H9 (cell line): ENCODE results near the gene KLHL34. TPM values are rescaled to one million over a fixed set of nuclear protein-coding genes. Genes with fewer than 3 reads are reported as not detected.

Experiments
- DNase-seq: peaks from one replicate; pipeline ENCODE4 v3.0.0-alpha.2; 2017
- H2AFZ ChIP-seq: one replicate; pipeline ENCODE4 v1.6.1; 2013; ENCODE audit warnings: mild to moderate bottlenecking, low read length, control low read depth, moderate library complexity
- H2AK5ac ChIP-seq: 2 replicates; pipeline ENCODE4 v1.6.1; 2013; ENCODE audit warnings: low read length, control low read depth, mixed read lengths; ENCODE audit not compliant: insufficient read length
- H2BK120ac ChIP-seq: one replicate; pipeline ENCODE4 v1.6.1; 2013; ENCODE audit warnings: low read depth, mild to moderate bottlenecking, low read length, control low read depth, inconsistent platforms; ENCODE audit not compliant: poor library complexity, severe bottlenecking
- H2BK12ac ChIP-seq: 2 replicates; pipeline ENCODE4 v1.6.1; 2013; ENCODE audit warnings: low read length, control low read depth, mixed read lengths, low read depth; ENCODE audit not compliant: insufficient read length
- H2BK15ac ChIP-seq: 2 replicates; pipeline ENCODE4 v1.6.1; 2013; ENCODE audit warnings: low read depth, low read length, control low read depth
- H2BK20ac ChIP-seq: one replicate; pipeline ENCODE4 v1.6.1; 2013; ENCODE audit warnings: low read depth, mild to moderate bottlenecking, low read length, control low read depth, inconsistent platforms; ENCODE audit not compliant: poor library complexity, severe bottlenecking
- H2BK5ac ChIP-seq: 2 replicates; pipeline ENCODE4 v1.6.1; 2013; ENCODE audit warnings: low read length, control low read depth, mixed read lengths; ENCODE audit not compliant: insufficient read length
- H3K14ac ChIP-seq: 2 replicates; pipeline ENCODE4 v1.6.1; 2013; ENCODE audit warnings: low read length, control low read depth; ENCODE audit not compliant: insufficient read depth
- H3K18ac ChIP-seq: 2 replicates; pipeline ENCODE4 v1.6.1; 2013; ENCODE audit warnings: low read depth, mild to moderate bottlenecking, mixed read lengths, low read length, control low read depth; ENCODE audit not compliant: insufficient read length
- H3K23ac ChIP-seq: 2 replicates; pipeline ENCODE4 v1.6.1; 2013; ENCODE audit warnings: low read length, control low read depth, mixed read lengths, low read depth; ENCODE audit not compliant: insufficient read length
- H3K23me2 ChIP-seq: 2 replicates; pipeline ENCODE4 v1.6.1; 2013; ENCODE audit warnings: low read depth, mild to moderate bottlenecking, mixed read lengths, low read length, control low read depth; ENCODE audit not compliant: insufficient read length, poor library complexity, severe bottlenecking
- H3K27ac ChIP-seq: 2 replicates; pipeline ENCODE4 v1.5.1; 2013; ENCODE audit warnings: low read length, control low read depth, mixed read lengths, low read depth; ENCODE audit not compliant: insufficient read length
- H3K27me3 ChIP-seq: 2 replicates; pipeline ENCODE4 v1.6.1; 2013; ENCODE audit warnings: low read length, control low read depth, inconsistent platforms; ENCODE audit not compliant: insufficient read depth
- H3K4ac ChIP-seq: 2 replicates; pipeline ENCODE4 v1.6.1; 2013; ENCODE audit warnings: low read depth, mild to moderate bottlenecking, control low read depth, inconsistent platforms, low read length, moderate library complexity
- H3K4me1 ChIP-seq: 2 replicates; pipeline ENCODE4 v1.6.1; 2013; ENCODE audit warnings: low read length, control low read depth, inconsistent platforms; ENCODE audit not compliant: insufficient read depth
- H3K4me2 ChIP-seq: 2 replicates; pipeline ENCODE4 v1.6.1; 2013; ENCODE audit warnings: low read length, control low read depth, mixed read lengths; ENCODE audit not compliant: insufficient read length, insufficient read depth
- H3K56ac ChIP-seq: 2 replicates; pipeline ENCODE4 v1.6.1; 2013; ENCODE audit warnings: low read depth, mild to moderate bottlenecking, mixed read lengths, low read length, control low read depth; ENCODE audit not compliant: insufficient read length
- H3K79me1 ChIP-seq: 2 replicates; pipeline ENCODE4 v1.6.1; 2013; ENCODE audit warnings: low read depth, mild to moderate bottlenecking, moderate library complexity, low read length, control low read depth, inconsistent platforms; ENCODE audit not compliant: insufficient read depth, poor library complexity, severe bottlenecking
- H3K79me2 ChIP-seq: 2 replicates; pipeline ENCODE4 v1.6.1; 2013; ENCODE audit warnings: low read length, control low read depth, inconsistent platforms; ENCODE audit not compliant: insufficient read depth
- H3K9ac ChIP-seq: 2 replicates; pipeline ENCODE4 v1.6.1; 2013; ENCODE audit warnings: low read length, control low read depth, mixed read lengths; ENCODE audit not compliant: insufficient read length; ENCODE audit errors: extremely low read depth
- H3K9me3 ChIP-seq: one replicate; pipeline ENCODE4 v1.6.1; 2013; ENCODE audit warnings: low read depth, low read length, inconsistent platforms; ENCODE audit not compliant: control insufficient read depth
- H3T11ph ChIP-seq: one replicate; pipeline ENCODE4 v1.6.1; 2013; ENCODE audit warnings: mild to moderate bottlenecking, low read length, control low read depth, inconsistent platforms
- H4K20me1 ChIP-seq: one replicate; pipeline ENCODE4 v1.6.1; 2013; ENCODE audit not compliant: control insufficient read depth, insufficient read length, insufficient read depth
- H4K5ac ChIP-seq: 2 replicates; pipeline ENCODE4 v1.6.1; 2013; ENCODE audit warnings: low read depth, mild to moderate bottlenecking, mixed read lengths, low read length, control low read depth; ENCODE audit not compliant: insufficient read length
- H4K8ac ChIP-seq: replicated peaks from 2 replicates; pipeline ENCODE4 v1.6.1; 2013; ENCODE audit warnings: low read length, control low read depth, mixed read lengths, low read depth; ENCODE audit not compliant: insufficient read length
- H4K91ac ChIP-seq: 2 replicates; pipeline ENCODE4 v1.6.1; 2013; ENCODE audit warnings: low read depth, mild to moderate bottlenecking, moderate library complexity, mixed read lengths, low read length, control low read depth; ENCODE audit not compliant: insufficient read length
- H3K27ac Mint-ChIP-seq, 3 experiments: 2 replicates in 2 of 3; 3 replicates in 1 of 3; pipeline ENCODE4 v1.8.0; 2020 to 2021; ENCODE audit warnings: mixed read lengths in 3 of 3, mild to moderate bottlenecking in 1 of 3, moderate library complexity in 1 of 3
- H3K27me3 Mint-ChIP-seq: 2 replicates; pipeline ENCODE4 v1.8.0; 2021; ENCODE audit warnings: low read depth, mild to moderate bottlenecking, moderate library complexity, mixed read lengths
- H3K36me3 Mint-ChIP-seq, 3 experiments: 2 replicates in 2 of 3; 3 replicates in 1 of 3; pipeline ENCODE4 v1.8.0; 2020 to 2021; ENCODE audit warnings: low read depth in 3 of 3, mixed read lengths in 3 of 3; ENCODE audit not compliant: insufficient read depth in 1 of 3
- H3K4me1 Mint-ChIP-seq, 2 experiments: 2 replicates each; pipeline ENCODE4 v1.8.0; 2020; ENCODE audit warnings: mixed read lengths in 2 of 2
- H3K4me3 Mint-ChIP-seq, 2 experiments: 2 replicates in 1 of 2; 3 replicates in 1 of 2; pipeline ENCODE4 v1.8.0; 2020 to 2021; ENCODE audit warnings: mild to moderate bottlenecking in 2 of 2, mixed read lengths in 2 of 2, moderate library complexity in 1 of 2
- H3K9me3 Mint-ChIP-seq, 2 experiments: 2 replicates in 1 of 2; 3 replicates in 1 of 2; pipeline ENCODE4 v1.8.0; 2020; ENCODE audit warnings: mild to moderate bottlenecking in 2 of 2, mixed read lengths in 2 of 2, moderate library complexity in 1 of 2
- WGBS: extraction: QIAGEN DNeasy Blood & Tissue Kit; methylation state at CpG from one replicate; pipeline ENCODE4 v1.1.7; 2013; ENCODE audit warnings: missing lambda C conversion rate, low lambda C conversion rate, mixed read lengths; ENCODE audit not compliant: insufficient read length; ENCODE audit errors: extremely low coverage; 5-methylcytosine and 5-hydroxymethylcytosine counted together
- total RNA-seq: library from RNA; stranded (reverse); gene quantifications from 2 replicates; pipeline ENCODE4 v1.2.1, GENCODE V29; 2021
- TF ChIP-seq, protein P1 (sequence below): fragments of 200-600 bp; sonication (generic); conservative IDR thresholded peaks from 3 replicates; pipeline ENCODE4 v1.8.0; 2021; ENCODE audit warnings: antibody characterized with exemption, mild to moderate bottlenecking

KLHL34 gene
- total RNA-seq, 1 experiment from 2014 or later, result not detected

GRCh38 chrX:21656587-21657317 is 1.4 kb downstream of the KLHL34 start:
- TF ChIP-seq, protein P1, sequence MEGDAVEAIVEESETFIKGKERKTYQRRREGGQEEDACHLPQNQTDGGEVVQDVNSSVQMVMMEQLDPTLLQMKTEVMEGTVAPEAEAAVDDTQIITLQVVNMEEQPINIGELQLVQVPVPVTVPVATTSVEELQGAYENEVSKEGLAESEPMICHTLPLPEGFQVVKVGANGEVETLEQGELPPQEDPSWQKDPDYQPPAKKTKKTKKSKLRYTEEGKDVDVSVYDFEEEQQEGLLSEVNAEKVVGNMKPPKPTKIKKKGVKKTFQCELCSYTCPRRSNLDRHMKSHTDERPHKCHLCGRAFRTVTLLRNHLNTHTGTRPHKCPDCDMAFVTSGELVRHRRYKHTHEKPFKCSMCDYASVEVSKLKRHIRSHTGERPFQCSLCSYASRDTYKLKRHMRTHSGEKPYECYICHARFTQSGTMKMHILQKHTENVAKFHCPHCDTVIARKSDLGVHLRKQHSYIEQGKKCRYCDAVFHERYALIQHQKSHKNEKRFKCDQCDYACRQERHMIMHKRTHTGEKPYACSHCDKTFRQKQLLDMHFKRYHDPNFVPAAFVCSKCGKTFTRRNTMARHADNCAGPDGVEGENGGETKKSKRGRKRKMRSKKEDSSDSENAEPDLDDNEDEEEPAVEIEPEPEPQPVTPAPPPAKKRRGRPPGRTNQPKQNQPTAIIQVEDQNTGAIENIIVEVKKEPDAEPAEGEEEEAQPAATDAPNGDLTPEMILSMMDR, result no peak
- no peak overlapping the region for H2BK120ac ChIP-seq

More at GRCh38 chrX:21656587-21657317, 1.4 kb downstream of the KLHL34 start:
- no peaks in the 10 kb centered on the region for H3K79me2 ChIP-seq
- no peak overlapping the region for H3K9ac ChIP-seq
- no peaks in the 10 kb centered on the region for H3K4me1 ChIP-seq
- no peak overlapping the region for H3K27ac Mint-ChIP-seq
- H3K79me1 ChIP-seq, result no peaks in the 10 kb centered on the region
- H3K27ac ChIP-seq, result no peak overlapping the region
- H3K23me2 ChIP-seq, result no peaks in the 10 kb centered on the region
- no peak overlapping the region for H3K56ac ChIP-seq
- no peak overlapping the region for H4K8ac ChIP-seq
- H4K91ac ChIP-seq, result no peak overlapping the region
- no peak overlapping the region for H3K4me3 Mint-ChIP-seq
- no peak overlapping the region for H2BK15ac ChIP-seq
- H3K36me3 Mint-ChIP-seq, result peaks cover 0 to 12% (median 5%) of the 10 kb centered on the region in 3 experiments; a peak in 3 of 7 replicates
- no peaks in the 10 kb centered on the region for H3K27me3 ChIP-seq
- no peak overlapping the region for H2BK5ac ChIP-seq
- peaks cover 5% of the 10 kb centered on the region for H3K9me3 ChIP-seq
- WGBS, result no CpG with 5 or more reads among the region's 61 CpGs
- no peak overlapping the region for H2BK12ac ChIP-seq
- H3K27me3 Mint-ChIP-seq, result no peaks in the 10 kb centered on the region
- H2AFZ ChIP-seq, result no peak overlapping the region
- H3K14ac ChIP-seq, result no peak overlapping the region
- no peak overlapping the region for H3K4ac ChIP-seq
- no peak overlapping the region for H4K5ac ChIP-seq
- H3K4me1 Mint-ChIP-seq, result peaks cover 0 to 3% of the 10 kb centered on the region in 2 experiments; a peak in 1 of 4 replicates
- no peak overlapping the region for H3K18ac ChIP-seq
- H3K23ac ChIP-seq, result no peak overlapping the region
- no peak for DNase-seq
- H2BK20ac ChIP-seq, result no peak overlapping the region
- H3T11ph ChIP-seq, result no peak overlapping the region
- H3K4me2 ChIP-seq, result no peak overlapping the region
- peaks cover 3 to 18% of the 10 kb centered on the region in 2 experiments; a peak in 4 of 5 replicates for H3K9me3 Mint-ChIP-seq
- H4K20me1 ChIP-seq, result no peaks in the 10 kb centered on the region
- H2AK5ac ChIP-seq, result no peak overlapping the region
